OCI-M2 (cell line): ENCODE results near the gene MAGOH.
"Not testable (repeated sequence)": the region's sequence is repeated elsewhere in the genome, so short reads cannot be mapped to it uniquely, and the experiment has no call there.

Experiments
- DNase-seq: peaks from one replicate; lab custom pipeline; 2025; ENCODE audit not compliant: unreplicated experiment; lab: John Stamatoyannopoulos, UW

Gene MAGOH

DNA sequence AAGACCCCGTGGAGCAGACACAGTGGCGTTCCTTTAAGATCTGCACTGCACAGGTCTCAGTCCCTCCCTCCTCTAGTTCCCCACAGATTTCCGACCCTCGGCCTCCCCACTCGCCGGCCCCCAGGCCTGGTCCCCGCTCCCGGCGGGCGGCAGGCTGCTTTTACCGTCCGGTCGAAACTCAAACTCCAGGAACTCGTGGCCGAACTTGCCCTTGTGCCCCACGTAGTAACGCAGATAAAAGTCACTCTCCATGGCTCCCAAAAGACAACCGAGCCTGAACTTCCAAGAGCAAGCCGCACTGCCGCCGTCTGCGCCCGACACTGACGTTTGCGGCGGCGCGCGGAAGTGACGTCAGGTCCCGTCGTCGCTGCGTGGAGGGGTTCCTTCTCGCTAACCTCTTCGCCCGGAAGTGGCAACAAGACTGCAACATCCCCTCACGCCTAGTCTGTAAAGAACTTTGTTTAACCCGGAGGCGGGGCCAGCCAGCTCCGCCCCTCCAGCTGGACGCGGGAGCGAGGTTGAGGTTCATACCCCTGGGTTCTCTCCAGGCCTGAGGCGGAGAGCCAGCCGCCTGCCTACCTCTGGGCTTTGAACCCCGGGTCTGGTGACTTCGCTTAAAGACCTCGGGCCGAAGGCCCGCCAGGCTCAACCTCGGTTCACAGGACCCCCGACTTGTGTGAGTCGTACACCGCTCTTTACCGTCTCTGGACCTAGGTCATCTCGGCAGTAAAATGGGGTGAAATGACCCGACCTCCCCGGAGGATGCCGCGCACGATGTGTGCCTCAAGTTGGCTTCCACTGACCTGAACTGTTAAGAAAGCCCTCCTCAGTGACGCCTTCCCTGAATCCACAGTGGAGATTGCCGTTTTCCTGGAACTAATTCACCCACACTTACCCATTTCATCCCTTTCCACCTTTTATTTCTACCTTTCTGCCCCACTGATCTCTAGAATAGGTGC lies at the start of gene MAGOH:
Gene MAGOH, minus strand, starts transcription at position 322 of the 959 bp plus-strand sequence. Its CDS starts 70 bp downstream, at position 252.
- peak; percentile 75 for DNase-seq

DNA sequence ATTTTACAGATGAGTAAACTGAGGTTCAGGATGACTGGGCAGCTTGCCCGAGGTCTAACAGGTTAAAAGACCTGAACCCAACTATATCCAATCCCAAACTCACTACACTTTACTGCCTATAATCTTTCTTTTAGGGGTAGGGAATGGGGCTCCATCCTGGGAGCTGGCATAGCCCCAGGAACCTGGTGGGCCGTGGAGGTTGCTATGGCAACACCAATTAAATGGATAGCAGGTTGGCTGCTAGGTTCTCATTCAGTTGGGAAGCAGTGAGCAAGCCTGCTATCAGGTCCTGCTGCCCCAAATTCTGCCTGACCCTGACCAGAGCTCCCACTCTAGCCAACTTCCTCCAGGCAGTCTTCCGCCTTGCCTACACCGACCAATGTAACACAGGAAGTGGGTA lies 48.6 kb upstream of the MAGOH start:
- DNase-seq = no peak

DNA sequence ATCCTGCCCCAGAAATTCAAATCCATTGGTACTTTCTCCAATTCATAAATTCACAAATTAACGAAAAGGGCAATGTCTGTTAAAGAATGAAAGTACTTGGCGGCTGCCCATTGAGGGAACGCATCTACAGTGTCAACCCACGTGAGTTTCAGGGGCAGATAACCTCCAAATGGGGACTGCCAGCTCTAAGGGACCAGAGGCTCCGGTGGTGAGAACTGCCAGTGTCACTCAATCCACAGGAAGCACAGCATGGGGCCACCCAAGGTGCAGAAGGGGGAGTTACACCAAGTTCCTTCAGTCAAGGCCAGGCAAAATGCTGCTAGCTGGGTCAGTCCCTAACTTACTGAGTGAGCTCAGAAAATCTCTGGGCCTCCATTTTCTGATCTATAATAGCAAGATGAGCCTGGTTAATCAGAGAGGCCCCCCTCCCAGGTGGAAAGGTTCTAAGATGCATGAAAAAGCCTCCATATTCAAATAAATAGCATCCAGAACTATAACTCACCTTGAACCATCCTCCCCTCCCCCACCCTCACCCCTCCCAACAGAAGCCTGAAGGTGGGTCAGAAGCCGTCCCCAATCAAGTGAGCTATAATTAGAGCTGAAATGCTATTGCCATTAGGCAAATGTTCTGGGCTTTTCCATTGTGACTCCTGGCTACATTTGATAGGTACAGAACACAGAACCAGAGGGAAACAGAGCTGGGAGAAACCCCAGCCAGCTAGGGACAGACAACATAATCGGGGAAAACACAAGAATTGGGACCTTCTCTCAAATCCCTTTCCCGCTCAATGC lies 47.8 kb upstream of the MAGOH start:
- DNase-seq = no peak

DNA sequence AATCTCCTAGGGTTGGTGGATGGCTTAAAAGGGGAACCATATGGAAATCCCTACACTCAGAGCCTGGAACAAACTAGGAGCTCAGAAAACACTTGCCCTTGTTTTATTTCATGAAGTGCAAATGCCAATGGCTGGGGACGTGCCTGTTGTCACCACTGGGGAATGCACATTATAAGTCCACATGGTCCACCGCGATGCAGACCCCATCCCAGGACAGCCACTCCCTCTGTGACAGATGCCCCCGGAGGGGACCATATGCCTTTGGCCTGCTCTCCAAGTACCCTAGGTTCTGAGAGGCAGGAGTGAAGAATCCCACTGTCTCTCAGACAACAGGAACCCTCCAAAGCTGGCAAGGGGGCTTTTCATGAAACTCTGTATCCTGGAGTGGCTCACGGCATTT lies 47.2 kb upstream of the MAGOH start:
- DNase-seq = no peak

DNA sequence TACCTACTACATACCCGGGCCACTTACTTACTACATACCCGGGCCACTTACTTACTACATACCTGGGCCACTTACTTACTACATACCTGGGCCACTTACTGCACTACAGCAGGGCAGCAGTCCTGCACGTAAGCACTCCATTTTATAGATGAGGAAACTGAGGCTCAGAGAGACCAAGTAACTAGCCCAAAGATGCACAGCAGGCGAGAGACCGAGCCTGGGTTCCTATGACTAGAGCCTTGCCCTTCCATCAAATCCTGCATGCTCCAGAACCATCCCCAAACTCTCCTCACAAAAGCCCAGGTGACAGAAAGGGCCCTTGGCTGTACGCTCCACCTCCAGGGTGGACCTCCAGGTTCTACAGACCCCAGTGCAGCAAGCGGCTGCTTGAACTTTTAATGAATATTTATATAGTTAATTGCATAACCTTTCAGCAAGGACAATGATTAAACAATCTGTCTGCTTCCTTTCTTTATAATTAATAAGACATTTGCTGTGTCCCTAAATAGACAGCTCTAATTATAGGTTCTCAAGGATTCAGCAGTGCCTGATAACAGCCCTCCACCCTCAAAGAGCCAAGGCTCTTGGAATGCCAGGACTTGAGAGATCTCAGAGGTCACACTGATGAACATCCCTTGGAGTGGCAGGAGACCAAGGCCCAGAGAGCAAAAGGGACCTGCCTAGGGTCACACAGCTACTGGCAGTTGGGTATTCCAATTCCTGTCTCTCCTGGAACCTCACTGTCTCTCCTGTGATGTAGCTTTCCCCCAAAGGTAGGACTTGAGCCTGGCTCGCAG lies 46.1 kb upstream of the MAGOH start:
- no peak for DNase-seq

DNA sequence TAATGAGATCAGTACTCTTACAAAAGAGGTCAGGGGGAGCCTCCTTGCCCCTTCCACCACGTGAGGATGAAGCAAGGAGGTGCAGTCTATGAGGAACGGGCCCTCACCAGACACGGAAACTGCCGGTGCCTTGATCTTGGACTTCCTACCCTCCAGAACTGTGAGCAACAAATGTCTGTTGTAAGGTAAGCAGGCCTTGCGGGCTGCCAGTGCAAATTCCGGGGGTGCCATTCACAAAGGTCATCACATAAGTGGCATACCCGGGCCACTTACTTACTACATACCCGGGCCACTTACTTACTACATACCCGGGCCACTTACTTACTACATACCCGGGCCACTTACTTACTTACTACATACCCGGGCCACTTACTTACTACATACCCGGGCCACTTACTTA lies 44.8 kb upstream of the MAGOH start:
- not testable (repeated sequence) for DNase-seq

DNA sequence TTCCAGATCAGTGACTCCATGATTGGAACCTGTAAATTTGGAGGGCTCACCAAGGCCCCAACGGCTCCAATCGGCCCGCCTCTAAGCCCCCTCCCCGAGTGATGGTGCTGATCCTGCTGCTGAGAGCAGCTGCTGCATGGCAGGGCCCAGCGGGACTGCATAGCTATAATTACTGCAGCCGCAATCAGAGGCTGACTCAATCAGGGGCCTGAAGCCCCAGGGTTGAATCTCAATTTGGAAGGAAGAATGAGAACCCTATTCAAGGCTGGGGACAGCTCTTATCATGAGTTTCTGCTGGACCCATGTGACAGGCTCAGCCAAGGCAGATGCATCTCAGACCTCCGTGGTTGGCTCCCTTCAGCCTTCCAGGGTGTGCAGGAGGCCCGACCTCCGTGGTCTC lies 42.8 kb upstream of the MAGOH start:
- no peak for DNase-seq

DNA sequence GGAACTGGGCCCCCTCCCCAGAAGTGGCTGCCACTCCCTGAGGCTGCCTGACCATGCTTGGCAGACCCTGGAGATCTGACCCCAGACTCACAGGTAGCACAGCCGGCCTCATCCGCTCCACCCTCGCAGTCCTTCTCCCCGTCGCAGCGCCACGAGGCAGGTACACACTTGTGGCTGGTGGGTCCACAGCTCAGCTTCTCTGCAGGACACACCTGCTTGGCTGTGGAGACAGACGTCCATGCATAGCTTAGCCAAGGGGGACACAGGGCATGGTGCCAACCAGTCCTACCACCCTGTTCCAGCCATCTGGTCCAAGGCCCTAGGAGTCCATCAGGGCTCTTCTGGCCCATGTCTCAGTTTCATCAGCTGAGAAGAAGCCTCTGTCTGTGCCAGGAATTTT lies 42.2 kb upstream of the MAGOH start:
- no peak for DNase-seq

DNA sequence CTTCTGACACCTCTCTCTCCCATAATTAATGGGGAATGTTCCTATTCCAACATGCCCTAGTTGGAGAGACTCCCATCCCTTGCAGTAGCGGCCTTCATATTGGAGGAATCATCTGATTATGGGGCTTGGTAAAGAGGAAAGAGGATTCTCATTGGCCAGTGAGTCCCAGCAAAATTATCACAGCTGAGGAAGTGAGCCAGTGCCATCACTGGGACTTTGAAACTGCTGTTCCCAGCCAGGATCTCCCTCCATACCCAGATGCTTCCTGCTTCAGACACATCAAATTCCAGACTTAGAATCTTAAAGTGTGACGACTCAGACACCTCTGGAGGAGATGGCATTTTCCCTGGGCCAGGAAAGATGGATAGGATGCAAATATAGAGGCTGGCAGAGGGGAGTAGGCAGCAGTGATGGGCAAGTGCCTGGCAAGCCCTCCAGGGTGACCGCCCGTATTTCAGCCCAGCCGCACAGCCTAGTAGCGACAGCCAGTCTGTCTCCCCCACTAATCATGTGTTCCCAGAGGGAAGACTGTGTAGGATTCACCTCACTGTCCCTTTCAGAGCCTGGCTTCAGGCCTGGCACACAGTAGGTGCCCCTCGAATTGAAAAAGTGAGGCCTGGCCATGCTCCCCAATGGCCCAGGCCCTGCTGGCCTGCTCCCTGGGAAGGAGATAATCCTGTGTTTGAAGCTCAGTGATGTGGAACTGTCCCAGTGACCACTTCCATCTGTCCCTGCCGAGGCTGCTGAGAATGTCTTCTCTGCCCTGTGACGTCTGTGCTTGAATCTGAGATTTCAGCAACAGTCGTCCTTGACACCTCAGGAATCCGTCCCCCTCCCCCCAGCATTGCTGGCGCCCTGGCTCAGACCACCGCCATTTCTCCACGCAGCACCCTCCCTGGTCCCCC lies 41.2 kb upstream of the MAGOH start:
- DNase-seq = no peak

DNA sequence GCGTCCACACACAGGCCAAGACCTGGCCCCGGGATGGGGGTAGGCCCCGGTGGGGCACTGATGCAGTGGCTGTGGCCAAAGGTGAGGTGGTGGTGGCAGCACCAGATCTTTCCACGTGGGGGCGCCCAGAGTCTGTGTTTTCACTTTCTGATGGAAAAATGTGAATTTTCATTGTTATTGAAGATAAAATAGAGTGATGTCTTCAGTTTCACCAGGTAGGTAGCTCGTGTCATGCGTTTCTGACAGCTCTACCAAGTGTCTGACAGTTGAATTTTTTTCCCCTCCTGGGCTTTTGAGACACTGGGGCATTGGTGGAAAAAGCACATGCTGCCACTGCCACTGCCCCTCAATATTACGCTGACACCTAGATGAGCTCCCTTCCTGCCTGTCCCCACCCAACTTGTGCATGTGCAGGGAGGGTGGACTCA lies 40.0 kb upstream of the MAGOH start:
- DNase-seq = no peak

DNA sequence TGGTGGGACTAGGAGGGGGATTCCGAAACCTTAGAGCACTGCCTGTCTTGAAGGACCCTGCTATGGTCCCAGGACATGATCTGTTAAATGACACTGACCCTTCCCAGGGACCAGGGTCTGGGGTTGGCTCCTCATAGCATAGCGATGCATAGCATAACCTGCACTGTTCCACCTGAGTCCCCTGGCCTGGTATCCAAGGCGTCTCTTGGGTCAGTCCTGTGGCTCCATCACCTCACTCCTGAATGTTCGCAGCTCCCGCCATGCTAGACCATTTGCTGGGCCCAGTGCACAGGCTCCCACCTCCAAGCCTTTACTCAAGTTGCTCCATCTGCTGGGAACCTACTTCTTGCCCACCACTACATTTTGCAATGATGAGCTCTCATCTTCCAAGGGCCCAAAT lies 39.0 kb upstream of the MAGOH start:
- no peak for DNase-seq

DNA sequence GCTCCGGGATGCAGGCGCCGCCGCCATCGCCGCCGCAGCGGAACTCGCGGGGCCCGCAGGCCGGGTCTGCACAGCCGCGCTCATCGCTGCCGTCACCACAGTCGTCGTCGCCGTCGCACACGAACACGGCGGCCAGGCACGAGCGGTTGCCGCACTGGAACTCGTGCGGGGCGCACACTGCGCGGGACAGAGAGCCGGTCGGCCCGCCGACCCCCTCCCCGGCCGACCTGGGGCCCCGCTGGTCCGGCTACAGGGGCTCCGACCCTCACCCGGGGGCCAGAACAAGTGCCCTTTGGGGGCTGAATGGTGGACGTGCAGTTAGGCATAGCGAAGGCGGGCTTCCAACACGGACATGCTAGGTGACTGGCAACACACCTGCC lies 38.6 kb upstream of the MAGOH start:
- DNase-seq = no peak

DNA sequence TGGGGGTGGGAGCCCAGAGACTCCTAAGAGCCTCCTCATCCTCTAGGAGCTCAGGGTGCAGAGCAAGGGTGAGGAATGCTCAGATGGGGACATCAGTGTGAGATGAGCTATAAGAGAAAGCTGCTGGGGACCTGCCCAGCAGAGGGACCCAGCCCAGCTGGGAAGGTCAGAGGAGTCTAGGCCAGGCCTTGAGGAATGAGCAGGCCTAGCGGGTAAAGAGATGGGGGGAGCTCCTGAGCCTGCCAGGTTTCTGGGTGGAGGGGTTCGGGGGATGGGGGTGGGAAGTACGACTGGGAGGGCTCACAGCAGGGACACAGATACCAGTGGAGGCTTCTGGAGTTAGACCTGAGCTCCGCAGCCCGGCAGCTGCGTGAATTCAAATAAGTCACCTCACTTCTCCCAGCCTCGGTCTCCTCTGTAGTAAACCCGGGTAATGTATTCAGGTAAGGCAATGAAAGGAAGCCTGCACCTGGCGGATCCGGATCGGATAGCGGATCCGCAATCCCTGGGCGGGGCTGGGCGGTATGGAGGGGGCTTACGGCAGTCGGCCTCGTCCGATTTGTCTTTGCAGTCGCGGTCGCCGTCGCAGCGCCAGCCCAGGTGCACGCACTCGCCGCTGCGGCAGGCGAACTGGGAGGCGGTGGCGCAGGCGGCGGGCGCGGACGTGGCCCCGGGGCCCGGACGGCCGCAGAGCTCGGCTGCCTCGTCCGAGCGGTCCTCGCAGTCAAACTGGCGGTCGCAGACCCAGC lies 38.0 kb upstream of the MAGOH start:
- no peak for DNase-seq

DNA sequence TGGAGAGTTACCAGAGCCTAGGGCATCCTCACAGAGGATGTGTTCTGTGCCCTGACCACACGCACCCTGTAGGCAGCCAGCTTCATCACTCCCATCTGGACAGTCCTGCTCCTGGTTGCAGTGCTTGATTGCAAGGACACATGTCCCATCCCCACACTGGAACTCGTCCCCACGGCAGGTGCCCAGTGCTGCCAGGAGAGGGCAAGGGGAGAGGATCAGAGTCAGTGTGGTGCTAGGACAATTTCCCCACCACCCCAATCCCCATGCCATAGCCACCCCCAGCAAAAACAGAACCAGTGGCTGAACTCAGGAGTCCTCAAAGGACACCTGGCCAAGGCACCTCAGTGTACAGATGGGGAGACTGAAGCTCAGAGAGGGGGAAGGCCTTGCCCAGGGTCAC lies 37.2 kb upstream of the MAGOH start:
- DNase-seq = no peak

DNA sequence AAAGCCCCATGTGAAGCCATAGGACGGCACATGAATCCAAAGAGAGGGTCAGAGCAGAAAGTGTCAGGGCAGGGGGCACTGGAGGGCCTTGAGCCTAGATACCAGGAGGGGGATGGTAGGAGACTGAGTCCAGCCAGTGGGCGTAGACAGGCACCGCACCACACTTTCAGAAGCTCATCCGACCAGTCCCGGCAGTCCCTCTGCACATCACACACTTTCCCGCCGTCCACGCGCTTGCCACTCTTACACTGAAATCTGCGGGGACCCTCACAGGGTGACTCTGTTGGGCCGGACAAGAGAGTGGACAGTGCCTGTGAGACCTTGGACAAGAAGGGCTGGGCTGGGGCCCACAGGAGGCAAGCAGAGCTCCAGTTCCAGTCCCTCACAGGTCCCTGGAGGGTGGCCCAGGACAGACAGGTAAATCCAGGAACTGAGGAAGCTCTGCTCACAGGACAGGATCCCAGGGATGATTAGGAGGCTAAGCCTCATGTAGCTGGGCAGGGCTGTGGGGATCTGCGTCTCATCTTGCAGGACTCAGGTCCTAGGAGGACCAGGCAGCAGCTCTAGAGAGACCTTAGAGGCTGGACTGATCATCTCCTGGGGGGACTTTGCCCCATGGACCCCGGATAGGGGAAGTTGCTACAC lies 36.3 kb upstream of the MAGOH start:
- DNase-seq = no peak

DNA sequence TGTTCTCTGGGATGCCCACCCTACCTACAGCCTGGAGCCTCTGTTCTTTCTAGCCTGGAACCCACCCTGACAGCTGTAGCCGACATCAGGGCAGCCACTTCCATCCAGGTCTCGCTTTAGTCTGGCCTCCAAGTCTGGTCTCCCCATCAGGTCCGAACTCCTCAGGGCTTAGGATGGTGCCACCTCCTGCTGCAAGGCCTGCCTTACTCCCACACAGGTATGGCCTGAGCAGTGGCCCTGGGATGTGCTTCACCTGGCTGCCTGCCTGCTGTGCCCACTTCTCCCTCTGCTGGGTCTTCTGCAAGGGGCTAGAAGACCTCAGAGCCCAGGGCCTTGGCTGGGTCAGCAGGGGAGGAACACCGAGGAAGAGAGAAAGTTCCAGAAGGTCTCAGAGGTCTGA lies 35.7 kb upstream of the MAGOH start:
- no peak for DNase-seq

DNA sequence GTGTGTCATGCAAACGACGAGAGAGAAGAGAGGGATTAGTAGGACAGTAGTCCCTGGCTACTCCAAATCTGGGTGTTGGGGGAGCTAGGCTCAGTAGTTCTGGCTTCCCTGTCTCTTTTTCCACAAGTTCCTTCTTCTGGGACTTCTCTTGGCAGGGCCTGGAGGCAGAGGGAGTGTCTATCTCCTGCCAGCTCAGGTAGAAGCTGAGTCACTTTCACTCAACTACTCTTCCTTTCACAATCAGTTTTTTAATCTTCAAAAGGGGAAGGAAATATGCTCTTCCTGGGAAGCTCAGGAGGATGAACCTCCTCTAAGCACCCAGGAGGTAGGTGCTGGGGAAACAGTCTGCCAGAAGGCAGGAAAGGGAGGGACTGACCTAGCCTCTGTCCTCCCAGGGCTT lies 35.2 kb upstream of the MAGOH start:
- DNase-seq = no peak

DNA sequence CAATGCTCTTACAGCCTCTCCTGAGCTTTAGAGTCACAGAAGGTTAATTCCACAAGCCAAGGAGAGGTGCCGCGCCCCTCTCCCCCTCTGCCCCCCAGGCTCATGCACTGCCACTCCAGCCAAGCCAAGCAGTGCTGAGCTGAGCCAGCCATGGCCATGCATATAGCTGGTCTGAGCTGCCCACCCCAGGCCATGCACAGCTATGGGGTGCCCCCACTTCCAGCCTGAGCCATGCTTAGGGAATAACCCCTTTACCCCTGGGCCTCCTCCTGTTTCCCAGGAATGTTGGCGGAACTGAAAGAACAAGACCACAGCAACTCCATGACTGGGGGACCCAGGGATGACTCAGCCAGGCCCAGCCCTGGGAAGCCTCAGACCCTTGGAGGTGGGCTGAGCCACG lies 34.0 kb upstream of the MAGOH start:
- no peak for DNase-seq

DNA sequence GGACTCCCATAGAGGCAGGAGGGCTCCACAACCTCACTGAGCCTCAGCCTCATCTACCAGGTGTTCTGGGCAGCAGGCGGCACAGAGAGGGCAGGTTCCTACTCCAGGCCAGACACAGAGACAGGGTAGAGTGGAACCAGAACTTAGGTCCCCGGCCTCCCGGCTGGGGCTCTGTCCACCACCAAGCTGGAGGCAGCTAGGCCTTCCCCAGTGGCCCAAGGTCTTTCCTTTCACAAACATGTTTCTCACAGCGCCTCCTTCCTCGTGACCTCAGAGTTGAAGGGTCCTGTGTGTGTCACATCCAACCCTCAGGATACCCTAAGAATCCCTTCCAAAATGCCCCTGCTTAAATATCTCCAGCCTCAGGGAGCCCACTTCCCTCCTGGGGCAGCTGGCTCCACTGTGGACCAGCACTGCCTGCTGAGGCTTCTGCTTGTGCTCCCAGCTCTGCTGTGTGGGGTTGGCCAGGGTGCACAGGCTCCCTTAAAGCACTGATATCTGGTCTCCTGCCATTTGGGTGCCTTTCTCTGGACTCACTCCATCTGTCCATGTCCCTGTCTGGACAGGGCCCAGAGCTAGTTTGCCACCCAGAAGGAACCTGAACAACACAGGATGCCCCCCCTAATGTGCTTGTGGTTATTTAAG lies 33.2 kb upstream of the MAGOH start:
- no peak for DNase-seq
